Measurements from ENCODE around the gene SUN1.

The SUN1 gene

DNA sequence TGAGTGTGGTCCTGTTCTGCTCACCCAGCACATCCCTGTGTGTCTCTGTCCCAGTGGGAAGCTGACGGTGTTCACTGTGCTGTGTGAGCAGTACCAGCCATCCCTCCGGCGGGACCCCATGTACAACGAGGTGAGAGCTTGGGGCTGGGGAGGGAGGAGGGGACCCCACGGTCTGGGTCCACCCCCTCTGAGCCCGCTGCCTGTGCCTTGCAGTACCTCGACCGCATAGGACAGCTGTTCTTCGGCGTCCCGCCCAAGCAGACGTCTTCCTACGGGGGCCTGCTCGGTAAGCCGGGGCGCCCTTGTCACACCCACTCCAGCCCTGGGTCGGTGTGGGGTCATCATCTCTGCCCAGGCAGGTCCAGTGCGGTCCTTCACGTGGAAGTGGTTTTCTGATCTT, 61.4 kb downstream of the SUN1 start:
- FAIRE-seq, result no peak

DNA sequence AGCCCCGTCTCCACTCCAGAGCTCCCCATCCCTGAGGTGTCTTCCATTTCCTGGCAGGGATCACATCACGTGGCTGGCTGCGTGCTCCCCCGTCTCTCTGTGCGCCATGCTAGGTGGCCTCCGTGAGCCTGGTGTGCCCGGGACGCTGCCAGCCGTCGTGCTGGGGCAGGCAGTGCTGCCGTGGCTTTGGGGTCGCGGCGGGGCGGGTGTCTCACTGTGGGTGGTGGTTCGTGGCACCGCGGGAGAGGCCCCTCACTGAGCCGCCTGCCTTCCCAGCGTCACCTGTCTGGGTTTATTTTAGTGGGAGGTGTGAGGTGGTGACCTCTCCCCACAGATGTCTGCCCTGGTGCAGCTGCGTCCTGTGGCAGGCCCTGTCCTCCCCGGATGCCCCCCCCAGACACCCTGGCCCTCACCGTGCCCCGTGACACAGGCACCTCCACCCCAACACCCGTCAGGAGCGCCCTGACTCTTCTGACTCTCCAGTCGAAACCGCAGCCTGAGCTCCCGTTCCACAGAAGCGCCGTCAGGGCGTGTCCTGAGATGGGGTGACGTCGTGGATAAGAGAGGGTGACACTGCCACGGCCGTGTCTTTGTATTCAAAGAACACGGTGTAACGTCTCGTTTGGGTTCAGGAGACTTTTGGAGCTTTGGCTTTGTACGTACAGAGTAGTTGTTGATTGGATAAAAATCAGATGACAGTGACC, 62.0 kb downstream of the SUN1 start:
- FAIRE-seq, result no peak

DNA sequence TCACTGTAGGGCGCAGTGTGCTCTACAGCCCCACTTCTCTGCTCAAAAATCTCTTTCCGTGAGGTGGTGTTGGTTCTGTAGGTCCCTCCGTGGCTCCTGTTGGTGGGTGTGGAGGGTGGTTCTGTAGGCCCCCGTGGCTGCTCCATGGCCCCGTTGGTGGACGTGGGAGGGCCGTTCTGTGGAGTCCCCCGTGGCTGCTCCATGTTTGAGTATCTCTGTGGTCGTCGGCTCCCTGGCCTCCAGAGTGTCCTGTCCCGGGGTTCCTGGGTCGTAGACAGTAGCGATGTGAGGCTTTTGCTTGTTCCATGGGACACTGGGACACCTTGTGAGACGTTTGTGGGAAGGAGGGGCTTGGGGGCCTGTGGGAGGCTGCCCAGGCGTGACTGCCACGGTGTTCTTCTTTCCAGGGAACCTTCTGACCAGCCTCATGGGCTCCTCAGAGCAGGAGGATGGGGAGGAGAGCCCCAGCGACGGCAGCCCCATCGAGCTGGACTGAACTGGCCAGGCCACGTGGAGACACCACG, 62.7 kb downstream of the SUN1 start:
- no peak for FAIRE-seq

DNA sequence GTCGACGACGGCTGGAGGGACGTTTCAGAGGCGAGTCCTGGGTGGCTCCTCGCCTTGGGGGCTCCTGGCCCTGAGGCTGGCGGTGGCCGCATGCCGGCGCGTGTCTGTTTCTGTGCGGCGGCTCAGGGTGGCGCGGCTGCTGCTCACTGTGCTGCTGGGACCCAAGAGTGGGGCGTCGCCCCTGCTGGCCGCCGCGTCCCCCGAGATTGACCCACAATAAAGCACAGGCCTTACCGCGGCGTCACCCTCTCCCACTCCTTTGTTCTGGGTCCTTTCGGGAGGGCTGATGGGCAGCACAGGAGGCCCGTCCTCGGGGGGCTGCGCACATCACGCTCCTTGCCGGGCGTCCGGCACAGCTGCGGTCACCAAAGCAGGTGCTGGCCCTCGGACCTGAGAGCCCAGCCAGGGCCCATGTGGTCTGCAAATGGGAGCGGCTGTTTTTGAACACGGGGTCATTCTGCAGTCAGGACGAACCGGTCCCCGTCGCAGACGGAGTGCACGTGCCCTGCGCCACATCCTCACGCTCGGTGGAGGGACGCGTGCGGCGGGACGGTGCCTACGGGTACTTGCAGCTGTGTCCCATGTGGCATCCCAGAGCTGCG, 63.3 kb downstream of the SUN1 start:
- no peak for FAIRE-seq

DNA sequence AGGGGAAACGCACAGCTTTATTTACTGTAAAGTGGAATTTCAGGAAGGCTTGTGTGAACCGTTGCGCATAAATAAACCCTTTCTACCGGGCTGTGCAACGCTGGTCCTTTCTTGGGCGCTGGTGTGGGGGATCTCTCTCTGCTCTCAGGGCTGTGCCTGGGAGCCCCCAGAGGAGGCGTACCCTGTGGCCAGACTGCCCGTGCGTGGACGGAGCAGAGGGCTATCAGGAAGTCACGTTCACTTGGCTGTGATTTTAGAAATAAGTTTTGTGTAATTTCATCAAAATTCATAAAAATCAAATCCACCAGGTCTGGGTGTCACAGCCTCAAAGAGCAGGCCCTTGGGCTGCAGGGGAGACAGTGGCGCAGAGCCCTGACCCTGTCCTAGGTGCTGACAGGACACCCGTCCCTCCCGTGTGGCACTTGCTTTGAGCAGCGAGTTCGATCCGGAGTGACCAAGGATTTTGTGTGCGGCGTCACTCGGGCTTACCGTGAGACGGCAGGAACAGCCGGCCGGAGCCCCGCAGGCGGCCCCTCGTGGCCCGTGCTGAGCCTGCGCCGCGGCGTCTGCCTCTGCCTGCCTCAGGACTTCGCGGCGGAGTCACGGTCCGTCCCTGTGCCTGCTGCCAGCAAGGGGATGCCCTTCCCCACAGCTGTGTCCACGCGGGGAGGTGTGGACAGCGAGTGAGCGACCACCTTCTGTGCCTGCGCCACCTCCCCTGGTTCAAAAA, 64.2 kb downstream of the SUN1 start:
- FAIRE-seq, result no peak

DNA sequence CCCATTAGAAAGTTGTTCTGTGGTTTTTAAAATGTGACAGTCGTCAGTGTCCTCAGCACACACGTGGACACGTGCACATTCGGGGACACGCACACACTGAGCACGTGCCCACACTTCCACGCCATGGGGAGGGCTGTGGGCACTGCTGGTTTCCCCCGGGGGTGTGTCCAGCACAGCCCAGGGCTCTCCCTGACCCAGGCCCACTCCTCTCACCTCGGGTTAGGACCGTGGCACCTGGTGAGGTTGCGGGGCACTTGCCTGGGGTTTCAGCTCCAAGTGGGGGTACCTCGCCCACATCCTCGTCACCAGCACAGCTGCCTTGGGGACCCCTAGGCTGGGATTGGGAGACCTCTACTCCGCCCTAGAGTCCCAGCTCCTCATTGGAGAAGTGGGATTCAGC, 64.8 kb downstream of the SUN1 start:
- no peak for FAIRE-seq

DNA sequence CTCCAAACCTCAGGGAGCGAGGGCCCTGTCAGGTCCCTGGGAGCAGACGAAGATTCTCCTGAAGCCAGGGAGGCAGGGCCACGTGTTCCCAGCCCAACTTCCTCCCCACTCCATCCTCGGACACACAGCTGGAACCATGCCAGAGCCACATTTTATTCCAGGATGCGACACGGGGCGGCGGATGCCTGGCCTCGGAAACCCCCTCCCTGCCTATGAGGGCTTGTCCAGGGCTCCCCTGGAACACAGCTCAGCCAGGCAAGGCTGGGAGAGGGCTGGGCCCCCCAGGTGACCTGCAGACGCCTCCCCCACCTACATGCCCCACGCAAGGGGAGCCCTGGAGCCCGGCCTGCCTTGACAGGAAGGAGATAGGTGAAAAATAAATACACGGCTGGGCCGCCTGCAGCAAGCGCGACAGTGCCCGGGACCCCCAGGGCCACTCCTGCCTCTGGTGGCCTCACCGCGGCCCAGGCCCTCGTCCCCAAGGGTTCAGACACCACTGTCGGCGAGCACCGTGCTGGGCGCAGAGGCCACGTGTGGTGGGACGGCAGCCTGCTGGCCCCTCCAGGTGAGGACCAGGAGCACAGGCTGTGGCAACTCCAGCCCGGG, 65.6 kb downstream of the SUN1 start:
- no peak for FAIRE-seq

DNA sequence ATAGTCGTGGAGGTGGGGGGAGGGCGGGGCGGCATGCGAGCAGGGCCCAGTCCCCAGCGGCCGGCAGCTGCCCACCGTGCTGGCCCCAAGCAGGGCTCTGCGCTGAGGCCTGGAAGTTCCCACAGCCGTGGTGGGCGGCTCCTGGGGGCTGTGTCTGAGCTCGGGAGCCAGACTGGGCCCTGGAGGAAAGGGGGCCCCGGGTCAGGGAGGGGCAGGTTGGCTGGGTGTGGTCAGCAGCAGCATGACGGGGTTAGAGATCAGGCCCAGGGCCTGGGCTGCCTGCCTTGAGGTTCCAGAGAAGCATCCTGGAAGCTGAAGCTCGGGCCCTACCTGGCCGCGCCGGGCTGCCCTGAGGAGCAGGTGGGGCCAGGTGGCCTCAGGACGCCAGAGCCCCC, 66.2 kb downstream of the SUN1 start:
- FAIRE-seq, result no peak

DNA sequence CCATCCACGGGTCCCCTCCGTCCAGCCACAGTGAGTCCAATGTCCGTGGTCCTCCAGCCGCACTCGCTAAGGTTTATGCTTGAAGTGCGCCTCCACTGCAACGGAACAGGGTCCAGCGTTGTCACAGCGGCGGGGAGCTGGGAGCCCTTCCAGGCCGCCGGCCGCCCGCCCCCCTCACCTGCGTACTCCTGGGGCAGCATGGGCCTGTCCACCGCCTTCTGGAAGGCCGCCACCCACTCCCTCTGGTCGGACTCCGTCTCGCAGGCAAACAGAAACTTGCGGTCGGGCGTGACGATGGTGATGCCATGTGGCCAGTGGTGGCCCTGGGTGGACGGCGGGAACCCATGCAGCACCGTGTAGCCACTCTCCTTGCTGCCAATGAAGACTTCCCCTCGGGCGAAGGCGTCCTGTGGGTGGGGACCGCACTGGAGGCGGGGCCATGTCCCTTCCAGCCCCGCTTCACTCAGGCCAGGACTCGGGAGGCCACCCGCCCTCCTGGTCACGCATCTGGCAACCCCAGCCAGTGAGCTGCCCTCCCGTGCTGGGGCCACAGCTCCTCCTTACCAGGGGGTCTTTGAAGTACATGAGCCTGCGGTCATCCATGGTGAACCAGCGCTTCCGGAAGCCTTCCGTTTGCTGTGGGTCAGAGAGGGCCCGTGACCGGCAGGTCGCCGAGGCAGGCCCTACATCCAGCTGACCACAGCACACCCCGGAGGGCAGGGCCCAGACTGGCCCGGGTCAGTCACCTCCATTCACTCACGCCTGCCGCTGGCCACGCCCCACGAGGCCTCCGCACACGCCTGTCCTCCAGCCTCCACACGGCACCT, 66.8 kb downstream of the SUN1 start:
- no peak for FAIRE-seq

DNA sequence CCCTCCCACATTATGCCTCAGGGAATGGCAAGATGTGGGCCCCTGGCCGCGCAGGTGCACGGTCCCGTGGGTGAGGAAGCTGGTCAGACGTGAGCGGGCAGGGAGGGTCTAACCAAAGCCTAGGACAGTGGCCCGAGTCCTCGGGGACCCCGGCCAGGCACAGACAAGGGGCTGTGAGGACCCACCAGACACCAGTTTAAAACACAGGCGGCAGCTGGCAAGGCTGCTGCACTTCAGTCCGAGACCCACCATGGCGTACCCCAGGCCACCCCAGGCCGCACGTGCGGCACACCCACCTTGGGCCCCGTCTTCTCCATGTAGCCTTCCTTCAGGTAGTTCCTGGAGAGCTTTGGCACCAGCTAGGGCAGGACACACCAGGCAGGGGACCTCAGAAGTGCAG, 67.5 kb downstream of the SUN1 start:
- no peak for FAIRE-seq

DNA sequence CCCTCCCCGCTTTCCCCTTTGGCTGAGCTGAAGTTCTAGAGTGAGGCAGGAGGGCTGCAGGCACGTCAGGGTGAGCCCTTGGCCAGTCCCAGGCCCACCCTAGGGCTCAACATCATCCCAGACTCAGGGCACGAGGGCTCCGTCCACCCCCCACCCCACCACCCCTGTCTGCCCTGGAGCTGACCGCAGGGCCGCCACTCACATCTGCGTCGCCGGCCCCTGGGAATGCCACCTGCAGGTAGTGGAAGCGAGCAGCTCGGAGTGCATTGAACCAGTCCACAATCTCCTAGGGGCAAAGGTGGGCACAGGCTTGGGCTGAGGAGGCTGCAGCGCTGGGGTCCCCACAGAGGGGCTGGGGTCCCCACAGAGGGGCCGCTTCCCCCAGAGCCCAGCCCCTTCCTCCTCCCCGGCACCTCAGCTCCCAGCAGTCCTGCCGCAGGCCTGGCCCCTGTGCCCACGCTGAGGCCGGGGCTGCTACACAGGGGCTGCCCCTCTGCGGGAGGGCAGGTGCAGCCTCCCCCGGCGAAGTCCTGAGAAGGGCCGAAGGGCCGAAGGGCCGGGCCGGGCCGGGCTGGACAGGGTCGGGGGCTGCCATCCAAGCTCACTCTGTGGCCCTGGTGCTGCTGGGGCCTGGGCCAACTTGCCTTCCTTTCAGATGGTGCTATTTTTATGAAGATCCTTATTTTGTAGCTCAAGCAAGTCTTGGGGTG, 68.2 kb downstream of the SUN1 start:
- FAIRE-seq, result no peak

DNA sequence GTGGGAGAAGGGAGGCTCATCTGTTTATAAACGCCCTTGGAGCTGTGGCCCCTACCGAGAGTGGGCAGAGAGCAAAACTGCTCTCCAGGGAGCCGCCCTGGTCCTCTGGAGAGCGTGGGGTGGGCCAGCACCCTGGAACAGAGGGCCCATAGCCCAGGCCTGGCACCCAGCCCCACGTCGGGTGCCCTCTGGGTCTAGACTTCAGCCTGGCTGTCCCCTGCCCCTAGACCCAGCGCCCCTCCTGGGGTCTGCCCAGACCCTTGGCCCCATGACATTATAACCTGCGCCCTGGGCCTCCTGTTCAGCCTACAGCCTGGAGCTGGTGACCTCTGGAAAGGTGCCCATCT, 68.7 kb downstream of the SUN1 start:
- no peak for FAIRE-seq

DNA sequence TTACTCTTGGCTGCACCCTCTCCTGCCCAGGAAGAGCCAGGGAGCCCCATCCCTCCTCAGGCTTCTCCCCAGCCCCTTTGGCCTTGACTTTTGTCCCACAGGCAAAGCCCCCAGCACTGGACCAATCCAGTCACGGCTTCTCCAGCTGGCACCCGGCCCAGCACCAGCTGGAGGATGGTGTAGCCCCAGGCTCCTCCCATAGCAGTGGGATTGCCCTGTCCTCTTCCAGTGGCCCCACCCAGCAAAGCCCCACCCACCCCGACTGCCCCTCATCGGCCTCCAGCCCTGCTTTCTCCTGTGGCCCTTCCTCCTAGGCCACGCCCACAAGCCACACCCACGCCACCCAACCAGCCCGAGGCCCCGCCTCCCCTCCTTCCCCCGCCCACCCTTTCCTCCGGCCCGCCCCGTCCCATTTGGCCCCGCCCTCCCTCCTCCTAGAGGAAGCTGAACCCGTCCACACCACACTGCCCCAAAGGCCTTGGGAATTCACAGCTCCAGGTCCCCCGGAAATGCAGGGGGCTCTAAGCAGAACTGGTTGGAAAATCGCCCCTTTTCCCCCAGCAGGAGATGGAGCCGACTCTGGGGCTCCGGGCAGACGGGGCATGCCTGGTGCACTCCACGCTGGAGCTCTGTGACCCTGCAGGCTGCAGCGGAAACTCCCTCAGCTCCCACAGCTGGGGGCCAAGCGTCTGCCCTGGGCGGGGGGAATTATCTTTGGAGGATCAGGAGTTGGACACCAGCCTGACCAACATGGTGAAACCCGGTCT, 69.3 kb downstream of the SUN1 start:
- no peak for FAIRE-seq

DNA sequence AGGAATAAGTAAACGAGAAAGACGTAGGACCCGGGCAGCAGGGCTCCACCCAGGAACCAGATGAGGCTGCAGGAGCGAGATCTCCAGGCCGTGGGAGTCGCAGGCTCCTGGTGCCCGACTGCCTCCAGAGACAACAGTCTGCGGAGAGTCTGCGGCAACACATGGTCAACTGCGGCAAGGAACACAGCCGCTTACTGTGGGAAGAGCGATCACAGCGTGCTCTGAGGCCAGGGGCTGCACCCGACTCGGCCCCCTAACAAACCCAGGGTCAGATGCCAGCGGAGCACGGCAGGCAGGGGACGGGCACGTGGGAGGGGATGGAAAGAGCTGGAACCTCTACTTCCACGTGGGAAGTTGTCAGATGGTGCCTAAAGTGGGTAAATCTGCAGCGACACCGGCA, 70.7 kb downstream of the SUN1 start:
- no peak for FAIRE-seq

DNA sequence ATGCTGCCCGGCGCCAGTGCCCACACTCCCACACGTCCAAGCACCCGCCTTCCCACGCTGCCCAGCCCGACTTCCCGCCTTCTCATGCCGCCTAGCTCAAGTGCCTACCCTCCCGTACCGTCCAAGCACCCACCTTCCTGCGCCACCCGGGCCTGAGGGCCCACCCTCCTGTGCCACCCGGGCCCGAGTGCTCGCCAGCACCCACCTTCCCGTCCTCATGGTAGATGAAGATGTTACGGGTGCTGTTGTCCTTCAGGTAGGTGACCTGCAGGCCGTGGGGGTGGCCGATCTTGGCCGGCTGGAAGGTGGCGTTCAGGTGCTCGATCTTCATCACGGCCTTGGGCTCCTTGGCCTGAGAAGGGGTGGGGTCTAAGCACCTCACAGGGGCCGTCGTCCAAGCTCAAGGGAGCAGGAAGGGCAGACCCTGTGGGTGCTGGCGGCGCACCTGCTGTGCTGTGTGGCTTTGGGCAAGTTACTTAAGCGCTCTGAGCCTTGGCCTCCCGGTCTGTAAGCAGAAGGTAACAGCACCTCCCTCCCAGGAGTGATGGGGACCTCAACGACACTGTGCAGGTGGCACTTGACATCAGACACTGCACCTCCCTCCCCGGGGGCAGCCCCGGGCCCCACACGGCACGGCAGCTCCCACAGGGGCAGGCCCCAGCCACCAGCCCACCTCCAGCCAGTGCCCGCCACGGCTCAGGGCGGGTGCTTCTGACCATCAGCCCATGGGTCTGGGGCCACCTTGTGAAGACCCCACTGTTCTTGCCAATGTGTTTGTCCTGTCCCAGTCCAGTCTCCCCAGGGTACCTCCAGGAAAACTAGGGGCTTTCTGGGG, 71.9 kb downstream of the SUN1 start:
- no peak for FAIRE-seq

DNA sequence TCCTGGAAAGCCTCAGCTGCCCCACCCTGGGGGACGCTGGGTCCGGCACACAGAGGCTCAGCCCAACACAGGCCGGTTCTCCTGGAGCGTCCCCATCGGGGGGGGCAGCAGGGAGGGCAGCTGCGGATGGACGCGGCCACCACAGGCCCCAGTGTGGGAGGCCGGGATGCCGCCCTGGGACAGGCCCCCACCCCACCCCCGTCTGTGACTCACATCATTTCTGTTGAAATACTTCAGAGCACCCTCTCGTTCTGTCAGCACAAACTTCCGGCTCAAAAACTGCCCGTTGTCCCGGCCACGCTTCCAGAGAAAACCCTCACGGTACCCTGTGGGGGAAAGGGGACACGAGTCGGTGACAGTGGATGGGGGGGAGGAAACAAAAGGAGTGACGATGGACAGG, 72.6 kb downstream of the SUN1 start:
- FAIRE-seq, result no peak

DNA sequence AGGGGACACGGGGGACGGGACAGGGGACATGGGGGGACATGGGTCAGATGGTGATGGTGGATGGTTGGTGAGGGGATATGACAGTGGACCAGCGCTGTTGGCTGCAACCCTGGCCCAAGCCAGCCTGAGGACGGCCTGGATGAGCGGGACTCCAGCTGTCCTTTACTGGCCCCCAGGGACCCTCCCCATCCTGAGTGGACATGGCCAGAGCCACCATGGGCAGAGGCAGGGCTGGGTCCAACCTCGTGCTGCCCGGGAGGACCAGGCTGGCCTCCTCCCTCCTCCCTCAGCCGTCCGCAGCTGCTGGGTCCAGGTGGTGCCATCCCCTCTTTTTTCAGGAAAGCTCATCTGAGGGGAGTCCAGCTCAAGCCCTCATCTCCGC, 74.5 kb downstream of the SUN1 start:
- FAIRE-seq, result no peak

DNA sequence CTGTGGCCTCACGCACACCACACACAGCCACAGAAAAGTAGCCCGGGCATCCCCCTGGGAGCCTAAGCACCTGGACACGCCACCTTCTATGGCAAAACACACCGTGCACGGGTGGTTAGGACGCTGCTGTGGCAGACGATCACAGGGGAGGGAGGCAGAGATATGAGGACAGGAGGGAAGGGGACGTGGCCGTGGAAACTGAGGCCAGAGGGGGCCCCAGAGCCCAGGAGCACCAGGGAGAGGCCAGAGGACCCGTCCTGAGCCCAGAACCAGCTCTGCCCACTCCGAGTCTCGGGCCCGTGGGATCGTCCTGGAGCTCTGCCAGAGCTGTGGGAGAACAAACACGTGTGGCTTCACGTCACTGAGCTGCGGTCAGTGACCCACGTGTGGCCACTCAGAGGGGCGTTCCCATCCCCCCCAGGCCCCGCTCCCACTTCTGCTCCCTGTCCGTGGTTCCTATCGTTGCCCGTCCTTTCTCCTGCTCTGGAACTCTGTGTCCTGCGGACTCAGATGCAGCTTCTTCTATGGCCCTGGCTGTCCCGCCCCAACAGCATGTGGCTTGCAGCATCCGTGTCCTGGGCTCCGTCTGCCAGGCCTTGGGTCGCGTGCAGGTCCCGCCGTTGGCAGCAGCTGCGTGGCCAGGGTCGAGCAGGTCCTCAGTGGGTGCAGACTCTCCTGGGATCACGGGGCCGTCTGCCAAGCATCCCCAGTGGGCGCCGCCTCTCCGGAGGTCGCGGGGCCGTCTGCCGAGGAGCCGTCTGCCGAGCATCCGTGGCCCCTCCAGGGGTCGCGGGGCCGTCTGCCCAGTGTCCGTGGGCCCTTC, 75.1 kb downstream of the SUN1 start:
- no peak for FAIRE-seq

DNA sequence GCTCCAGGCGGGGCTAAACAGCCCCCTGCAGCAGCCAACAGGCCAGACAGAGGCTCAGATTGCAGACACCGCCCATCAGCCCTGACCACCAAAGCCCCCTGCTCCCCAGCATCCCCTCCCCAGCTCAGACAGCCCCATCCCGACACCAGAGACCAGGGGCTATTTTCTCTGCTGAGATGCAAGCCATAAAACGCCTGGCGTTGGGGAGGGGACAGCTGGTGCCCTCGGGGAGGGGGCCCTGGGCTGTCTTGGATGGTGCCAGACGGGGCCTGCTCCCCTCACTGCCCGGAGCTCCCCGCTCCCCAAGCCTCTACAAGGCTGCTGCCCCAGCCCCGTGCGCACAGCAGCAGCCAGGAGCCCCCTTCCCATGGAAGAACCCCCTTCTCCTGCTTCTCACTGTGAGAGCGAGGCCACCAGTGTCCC, 75.9 kb downstream of the SUN1 start:
- no peak for FAIRE-seq
